Kidney epithelial cell (primary cell): Measurements from ENCODE around the gene FANCC. TPM values are rescaled to one million over a fixed set of nuclear protein-coding genes. Genes with fewer than 3 reads are reported as not detected.

ENCODE experiments used
- DNase-seq: peaks from one replicate; pipeline ENCODE4 v3.0.0-alpha.2; 2010; ENCODE audit warnings: low read depth
- H3K27me3 ChIP-seq: 2 replicates; pipeline ENCODE4 v1.6.0; 2011; ENCODE audit warnings: low read length; ENCODE audit not compliant: control insufficient read depth, insufficient read depth
- H3K36me3 ChIP-seq: 2 replicates; pipeline ENCODE4 v1.5.1; 2011; ENCODE audit warnings: low read length; ENCODE audit not compliant: control insufficient read depth, insufficient read depth
- H3K4me3 ChIP-seq: 2 replicates; pipeline ENCODE4 v1.5.1; 2011; ENCODE audit warnings: low read depth, mild to moderate bottlenecking, control low read depth, low read length
- total RNA-seq: library from RNA; depleted of rRNA; stranded (reverse); fragments of >200 nt; gene quantifications from 2 replicates; pipeline ENCODE4 v1.2.3, GENCODE V29; 2015
- TF ChIP-seq, protein P1 (sequence below): IDR thresholded peaks from 2 replicates; pipeline ENCODE4 v1.5.1; 2011; ENCODE audit warnings: mild to moderate bottlenecking, moderate library complexity, low read length, control low read depth, inconsistent platforms; ENCODE audit not compliant: insufficient read depth, poor library complexity, severe bottlenecking

Gene FANCC
- total RNA-seq, 1 donor from 2014 or later: 6.1 TPM

DNA sequence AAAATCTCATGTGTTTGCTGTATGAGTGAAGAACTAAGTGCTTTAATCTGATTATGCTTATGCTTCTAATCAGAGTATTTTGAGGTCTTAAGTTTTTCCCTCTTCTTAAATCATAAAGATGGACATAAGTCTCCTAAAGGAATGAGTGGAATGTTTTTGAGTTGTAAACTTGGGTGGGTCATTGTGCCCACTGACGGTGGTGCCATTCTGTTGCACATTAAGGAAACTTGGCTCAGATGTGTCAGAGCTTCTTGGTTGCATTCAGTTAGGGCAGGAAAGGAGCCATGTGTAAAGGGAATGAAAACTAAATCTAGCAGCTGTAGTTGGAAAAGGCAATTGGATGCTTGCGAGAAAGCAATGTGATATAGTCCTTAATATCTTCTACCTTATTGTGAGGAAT is 256.6 kb downstream of the FANCC start:
- DNase-seq: no peak
- no peak overlapping the region for H3K4me3 ChIP-seq
- TF ChIP-seq, protein P1, sequence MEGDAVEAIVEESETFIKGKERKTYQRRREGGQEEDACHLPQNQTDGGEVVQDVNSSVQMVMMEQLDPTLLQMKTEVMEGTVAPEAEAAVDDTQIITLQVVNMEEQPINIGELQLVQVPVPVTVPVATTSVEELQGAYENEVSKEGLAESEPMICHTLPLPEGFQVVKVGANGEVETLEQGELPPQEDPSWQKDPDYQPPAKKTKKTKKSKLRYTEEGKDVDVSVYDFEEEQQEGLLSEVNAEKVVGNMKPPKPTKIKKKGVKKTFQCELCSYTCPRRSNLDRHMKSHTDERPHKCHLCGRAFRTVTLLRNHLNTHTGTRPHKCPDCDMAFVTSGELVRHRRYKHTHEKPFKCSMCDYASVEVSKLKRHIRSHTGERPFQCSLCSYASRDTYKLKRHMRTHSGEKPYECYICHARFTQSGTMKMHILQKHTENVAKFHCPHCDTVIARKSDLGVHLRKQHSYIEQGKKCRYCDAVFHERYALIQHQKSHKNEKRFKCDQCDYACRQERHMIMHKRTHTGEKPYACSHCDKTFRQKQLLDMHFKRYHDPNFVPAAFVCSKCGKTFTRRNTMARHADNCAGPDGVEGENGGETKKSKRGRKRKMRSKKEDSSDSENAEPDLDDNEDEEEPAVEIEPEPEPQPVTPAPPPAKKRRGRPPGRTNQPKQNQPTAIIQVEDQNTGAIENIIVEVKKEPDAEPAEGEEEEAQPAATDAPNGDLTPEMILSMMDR: no peak
- H3K36me3 ChIP-seq: peaks cover 3% of the 10 kb centered on the region
- H3K27me3 ChIP-seq: no peaks in the 10 kb centered on the region

DNA sequence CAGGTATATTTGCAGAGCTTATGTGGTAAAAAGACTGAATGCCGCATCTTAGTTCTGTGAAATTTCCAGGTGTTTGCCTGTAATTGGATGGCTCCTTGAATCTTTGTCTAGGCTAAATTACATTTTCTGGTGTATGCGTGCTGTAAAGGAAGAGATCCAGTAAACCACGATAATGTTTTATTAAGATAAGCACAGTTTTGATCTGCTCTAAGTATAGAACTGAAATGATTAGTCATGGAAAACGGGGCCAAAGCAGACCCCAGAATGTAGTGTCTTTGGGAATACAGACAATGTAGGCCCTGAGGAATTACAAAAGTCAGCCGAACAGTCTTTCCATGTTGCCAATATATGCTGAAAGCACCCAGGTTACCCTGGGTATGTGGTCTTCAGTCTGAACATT is 257.3 kb downstream of the FANCC start:
- H3K27me3 ChIP-seq: no peaks in the 10 kb centered on the region
- peaks cover 3% of the 10 kb centered on the region for H3K36me3 ChIP-seq
- H3K4me3 ChIP-seq: no peak overlapping the region
- DNase-seq: no peak
- TF ChIP-seq, protein P1: no peak

DNA sequence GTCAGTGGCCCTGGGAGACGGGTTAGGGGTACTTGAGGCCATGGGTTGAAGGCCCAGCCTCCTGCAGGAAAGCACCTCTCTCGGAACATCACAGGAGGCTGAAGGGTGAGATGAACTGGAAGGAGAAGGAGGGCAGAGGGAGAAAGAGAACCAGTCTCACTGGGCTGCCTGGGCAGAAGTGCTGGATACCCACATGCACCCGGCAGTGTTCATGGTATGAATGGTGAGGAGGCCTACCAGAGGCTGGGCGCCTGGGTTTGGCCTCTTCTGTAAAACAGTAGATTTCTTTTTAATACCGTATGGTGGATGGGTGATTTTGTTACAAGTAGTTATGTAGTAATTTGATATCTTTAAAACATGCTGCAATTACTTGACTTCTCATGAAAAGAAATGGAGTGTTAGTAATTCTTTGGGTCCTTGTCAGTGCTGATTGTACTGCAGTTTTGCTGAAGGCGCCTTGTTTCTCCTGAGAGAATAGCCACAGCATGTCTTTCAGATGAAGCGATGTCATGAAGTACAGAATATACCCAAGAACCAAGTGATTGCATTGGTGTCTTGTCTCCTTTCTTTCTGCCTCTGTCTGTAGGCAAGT is 258.6 kb downstream of the FANCC start:
- no peak for DNase-seq
- TF ChIP-seq, protein P1: no peak
- Histone ChIP-seq H3K36me3 (peaks cover 3% of the 10 kb centered on the region), H3K27me3 (no peaks in the 10 kb centered on the region), H3K4me3 (no peak overlapping the region)

DNA sequence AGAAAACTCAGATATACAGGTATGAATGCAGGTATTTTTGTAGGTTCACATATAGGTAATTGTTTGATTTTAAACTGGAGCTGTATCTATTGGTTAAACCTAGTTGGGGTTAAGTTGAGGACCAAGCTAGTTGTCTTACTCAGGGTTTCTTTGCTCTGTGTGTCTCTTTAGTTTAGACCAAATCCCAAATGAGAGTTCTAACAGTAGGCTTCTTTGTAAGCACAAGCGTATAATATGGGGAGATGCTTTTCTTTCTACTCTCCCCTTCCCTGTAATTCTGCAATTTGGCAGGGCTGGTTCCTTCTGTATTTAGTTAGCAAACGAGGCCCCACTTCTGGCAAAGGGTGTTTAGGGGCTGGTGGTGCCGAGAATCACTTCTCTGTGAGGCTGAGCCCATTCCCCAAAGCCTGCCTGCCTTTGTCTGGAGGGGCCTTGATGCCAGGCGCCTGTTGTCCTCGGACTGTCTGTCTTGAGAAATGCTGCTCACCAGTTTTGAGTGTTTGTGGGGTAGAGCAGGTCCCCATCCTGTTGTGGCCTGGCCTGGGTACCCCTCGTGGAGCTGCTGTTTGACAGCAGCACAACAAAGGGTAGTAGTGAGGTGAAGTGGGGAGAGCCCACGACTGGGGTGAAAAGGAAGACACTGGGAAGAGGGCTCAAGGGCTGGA is 259.3 kb downstream of the FANCC start:
- no peak for DNase-seq
- Histone ChIP-seq H3K4me3 (no peak overlapping the region), H3K36me3 (peaks cover 2% of the 10 kb centered on the region), H3K27me3 (no peaks in the 10 kb centered on the region)
- TF ChIP-seq, protein P1: no peak

DNA sequence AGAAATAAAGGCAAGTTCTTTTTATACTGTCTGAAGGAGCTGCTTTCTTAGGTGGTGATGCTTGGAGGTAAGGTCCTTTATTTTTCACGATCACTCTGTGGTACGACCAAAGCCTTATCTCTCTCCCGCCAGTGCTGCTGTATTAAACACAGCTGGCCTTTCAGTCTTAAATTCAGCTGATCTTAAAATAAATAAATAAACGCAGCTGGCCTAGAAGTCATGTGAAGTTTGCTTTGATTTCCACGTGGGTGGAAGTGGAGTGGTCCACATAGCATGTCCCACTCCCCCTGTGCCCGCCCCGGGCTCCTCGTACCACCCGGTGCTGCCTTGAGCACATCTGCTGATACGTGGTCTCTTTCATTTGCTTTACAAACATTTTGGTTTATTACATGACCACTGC is 260.4 kb downstream of the FANCC start:
- Histone ChIP-seq H3K36me3 (peaks cover 1% of the 10 kb centered on the region), H3K4me3 (no peak overlapping the region), H3K27me3 (no peaks in the 10 kb centered on the region)
- TF ChIP-seq, protein P1: no peak
- DNase-seq: no peak
